Dedifferentiated amniotic fluid mesenchymal stem cell (primary cell): Measurements from ENCODE around the gene CD9.
"Not testable (repeated sequence)": the region's sequence is repeated elsewhere in the genome, so short reads cannot be mapped to it uniquely, and the experiment has no call there.

Experiments used
- DNase-seq: peaks from one replicate; pipeline ENCODE4 v3.0.0-alpha.2; 2016; ENCODE audit errors: extremely low spot score

The CD9 gene

DNA sequence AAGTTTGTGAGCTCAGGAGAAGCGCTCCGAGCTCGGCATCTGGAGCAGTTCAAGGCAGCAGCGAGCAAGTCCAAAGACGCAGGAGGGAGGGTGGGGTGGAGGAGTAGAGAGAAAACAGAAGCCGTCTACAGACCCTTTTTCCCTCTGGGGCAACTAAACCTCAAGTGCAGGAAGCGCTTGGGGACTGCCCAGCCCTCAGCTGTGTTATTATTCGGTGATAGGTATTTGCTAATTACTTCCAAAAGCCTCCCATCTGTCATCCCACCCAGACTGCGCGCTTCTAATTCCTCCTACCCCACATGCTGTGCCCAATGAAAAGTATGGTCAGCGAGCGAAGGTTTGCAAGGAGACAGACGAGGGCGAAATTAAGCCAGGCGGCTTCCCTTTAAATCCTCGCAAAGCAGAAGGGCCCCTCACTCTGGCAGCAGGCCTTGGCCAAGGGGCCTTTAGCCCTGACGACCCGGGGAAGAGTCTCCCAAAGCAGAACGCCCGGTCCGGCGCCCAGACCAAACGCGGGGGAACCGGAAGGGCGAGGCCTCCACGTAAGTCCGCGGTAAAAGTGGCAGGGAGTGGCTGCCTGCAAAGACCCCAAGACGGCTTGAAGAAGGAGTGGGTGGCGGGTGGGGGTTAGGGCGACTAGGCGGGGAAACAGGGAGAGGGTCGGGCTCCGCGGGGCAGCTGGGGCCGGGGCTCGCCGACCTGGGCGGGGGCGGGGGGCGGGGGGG lies 507 bp upstream of the CD9 start:
- DNase-seq: no peak

DNA sequence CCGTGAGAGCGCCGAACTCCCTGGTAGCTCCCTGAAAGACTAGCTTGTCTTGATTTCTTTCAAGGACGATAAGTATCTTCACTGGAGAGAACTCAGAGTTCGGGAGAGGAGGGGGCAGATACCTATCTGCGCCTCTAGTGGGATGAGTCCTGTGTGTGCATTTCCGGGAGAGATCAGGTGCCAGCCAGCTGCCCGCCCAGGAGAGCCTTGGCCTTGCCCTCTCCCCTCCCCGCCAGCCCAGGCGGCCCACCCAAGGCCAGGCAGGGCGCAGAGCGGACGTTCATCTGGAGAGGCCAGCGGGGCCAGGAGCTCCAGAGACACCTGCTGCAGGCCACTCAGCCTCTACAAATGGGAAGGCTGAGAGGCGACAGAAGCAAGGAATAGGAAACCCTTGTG lies 1.0 kb downstream of the CD9 start:
- no peak for DNase-seq

DNA sequence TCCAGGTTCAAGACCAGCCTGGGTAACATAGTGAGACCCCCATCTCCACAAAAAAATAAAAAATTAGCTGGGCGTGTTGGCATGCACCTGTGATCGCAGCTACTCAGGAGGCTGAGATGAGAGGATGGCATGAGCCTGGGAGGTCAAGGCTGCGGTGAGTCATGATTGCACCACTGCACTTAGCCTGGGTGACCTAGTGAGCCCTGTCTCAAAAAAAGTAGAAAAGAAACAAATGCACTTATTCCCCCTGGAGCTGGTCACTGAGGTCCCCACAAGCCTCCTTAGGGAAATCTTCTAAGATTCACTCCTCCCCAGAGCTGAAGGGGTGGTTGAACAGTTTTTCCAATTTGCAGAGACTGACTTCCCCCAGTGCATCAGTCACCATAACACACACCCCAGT lies 1.6 kb downstream of the CD9 start:
- no peak for DNase-seq

DNA sequence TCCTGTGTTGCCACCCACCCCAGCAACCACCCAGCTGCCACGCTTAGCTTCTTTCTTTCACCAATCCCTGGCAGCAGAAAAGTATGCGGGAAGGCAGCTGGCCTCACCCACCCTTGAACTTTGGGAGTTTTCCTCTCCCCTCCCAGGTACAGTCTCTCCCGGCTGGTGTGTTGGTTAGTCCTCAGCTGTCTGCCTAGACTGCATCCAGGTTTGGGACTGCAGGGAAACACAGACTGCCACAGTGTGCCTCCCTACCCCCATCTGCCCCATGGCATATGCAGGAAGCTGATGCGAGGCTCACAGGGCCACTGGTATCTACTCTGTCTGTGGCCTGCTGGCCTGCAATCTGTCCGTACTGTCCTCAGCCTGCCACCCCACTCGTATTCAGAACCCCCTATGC lies 2.1 kb downstream of the CD9 start:
- DNase-seq: no peak

DNA sequence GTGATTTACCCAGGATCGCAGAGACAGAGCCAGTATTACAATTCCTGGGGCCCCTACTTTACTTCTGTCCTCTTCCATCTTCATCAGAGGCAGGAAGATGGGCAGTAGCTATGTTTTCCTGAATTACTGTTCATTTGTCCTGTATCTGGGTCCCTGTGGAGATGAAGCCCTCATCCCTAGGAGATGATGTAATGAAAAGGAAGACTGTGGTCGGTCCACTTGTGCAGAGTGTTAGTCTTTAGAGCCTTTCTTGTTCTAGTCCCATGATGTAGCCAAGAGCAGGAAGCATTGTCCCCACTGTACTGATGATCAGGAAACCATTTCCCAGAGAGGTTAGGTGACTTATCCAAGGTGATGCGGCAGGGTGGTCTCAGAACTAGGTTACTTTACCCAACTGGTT lies 2.6 kb downstream of the CD9 start:
- DNase-seq: no peak

DNA sequence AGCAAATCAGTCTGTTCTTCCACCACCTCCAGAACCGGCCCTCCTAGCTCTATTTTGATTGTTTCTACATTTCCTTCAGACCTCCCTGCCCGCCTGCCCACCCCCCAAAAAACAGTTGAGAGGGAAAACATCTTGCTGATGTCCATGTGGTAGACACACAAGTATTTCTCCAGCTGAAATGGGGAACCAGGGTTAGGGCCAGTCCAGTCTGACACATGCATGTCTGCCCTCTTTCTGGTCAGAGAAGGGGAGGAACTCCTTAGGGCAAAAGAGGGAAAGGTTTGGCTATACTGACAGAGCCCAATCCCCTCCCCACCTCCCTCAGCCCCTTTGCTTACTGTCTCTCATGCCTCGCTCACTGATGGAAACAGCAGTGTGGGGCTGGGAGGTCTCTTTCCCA lies 3.4 kb downstream of the CD9 start:
- no peak for DNase-seq

DNA sequence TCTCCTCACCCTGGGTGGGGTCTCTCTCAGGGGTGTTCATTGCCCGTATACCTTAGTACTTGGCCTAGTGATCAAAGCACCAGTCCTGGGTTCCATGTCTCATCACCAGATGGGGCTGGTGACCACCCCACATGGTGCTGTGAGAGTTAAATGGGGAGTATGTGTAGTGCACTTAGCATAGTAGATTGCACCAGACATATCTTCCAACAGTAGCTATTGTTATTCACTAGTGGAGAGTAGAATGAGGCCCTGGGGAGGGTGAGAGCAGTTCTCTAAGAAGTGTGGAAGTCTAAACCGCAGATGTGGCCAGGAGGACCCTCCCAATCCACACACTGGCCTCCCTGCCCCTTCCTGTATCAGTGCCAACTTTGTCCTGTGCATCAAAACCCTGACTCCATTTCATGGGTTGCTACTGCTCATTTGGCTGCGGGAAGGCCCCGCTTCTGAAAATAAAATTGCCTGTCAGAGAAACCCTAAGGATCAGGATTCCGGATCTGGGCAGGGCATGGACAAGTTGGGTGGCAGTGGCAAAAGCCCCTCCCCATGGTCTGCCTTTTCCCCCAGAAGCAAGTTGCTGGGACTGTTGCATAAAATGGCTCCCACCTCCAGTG lies 4.4 kb downstream of the CD9 start:
- DNase-seq: no peak

DNA sequence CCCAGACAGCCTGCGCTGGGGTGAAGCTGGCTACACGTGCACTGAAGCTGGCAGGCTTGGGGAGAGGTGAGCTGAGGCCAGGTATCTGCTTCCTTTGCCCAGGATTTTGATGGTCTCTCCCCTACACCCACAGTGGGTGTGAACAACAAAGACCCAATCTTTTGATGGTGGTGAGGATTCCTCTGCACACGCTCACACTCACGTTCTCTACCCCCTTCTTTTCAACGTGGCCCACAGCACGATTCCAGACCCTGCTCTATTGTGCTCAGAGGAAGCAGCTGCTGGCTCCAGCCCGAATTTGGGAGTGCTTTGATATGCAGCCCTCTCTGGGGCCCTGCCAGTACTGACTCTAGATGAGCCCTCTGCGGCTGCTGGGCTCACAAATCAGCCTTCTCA lies 4.9 kb downstream of the CD9 start:
- DNase-seq: no peak

DNA sequence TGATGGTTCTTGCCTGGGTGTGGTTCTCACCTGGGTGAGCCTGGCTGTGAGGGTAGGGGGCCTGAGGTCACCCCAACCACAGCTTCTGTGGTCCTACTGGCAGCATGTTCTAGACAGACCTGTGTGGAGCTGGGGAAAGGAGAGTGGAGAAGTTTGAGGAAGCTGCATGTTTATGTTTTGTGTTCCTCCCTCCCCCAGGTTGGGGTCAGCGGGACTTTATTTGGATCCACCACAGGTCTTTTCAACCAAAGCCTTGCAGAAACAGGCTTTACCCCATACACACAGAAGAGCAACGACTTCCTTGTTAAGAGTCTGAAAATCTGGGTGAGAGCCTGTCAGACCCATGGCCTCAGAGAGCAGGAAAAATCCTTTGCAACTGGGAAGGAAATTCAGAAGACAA lies 5.6 kb downstream of the CD9 start:
- DNase-seq: no peak

DNA sequence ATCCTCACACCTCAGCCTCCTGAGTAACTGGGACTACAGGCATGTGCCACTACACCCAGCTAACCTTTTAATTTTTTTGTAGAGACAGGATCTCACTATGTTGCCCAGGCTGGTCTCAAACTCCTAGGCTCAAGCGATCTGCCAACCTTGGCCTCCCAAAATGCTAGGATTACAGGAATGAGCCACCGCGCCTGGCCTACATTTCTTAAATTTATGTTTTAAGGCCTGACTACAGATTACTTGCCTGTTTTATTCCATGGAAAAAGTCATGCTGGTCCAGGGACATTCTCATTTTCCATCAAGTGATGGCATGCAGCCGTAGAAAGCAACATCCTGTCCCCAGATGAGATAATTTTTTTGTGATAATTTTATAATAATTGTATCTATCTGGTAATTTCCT lies 6.1 kb downstream of the CD9 start:
- DNase-seq: no peak

DNA sequence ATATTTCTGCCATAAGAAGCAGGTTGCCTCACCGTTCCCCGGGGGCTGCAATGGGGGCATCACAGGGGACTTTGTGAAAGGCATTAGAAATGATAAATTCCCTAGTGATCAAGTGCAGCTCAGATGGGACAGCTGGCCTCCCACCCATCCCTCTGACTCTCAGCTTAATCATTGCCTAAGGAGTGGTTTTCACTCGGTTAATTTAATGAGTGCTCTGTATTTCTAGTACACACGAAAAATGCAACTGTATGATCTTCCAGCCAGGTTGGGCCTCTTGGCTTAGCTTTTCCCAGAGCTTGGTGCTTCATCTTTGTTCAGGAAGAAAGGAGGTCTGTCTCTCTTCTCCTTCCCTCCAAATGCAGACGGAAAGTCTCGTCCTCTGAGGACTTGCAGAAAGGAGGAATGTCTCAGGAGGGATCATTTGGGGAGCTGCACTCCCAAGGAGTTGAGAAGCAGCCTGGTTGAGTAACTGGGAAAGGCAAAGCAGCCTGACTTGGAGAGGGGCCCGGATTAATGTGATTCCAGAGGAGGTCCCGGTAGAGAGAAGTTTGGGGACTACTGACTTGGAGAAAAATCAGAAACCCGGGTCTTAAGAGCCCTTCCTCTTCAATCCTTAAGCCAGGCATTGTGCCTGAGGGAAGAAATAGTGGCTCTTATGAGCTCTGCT lies 7.2 kb downstream of the CD9 start:
- DNase-seq: no peak

DNA sequence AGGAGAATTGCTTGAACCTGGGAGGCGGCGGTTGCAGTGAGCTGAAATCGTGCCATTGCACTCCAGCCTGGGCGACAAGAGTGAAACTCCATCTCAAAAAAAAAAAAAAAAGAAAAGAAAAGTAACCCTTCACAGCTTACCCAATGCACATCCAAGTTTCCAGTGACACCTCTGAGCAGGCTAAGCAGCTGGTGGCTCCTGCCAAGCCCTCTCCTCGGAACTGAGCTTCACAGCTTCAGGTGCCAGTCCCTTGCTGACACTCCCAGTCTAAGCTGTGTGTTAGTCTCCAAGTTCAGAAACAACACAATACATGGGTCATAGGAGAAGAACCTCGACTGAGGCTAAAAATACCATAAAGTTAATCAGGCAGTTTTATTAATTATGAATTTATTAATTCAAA lies 7.9 kb downstream of the CD9 start:
- DNase-seq: no peak

DNA sequence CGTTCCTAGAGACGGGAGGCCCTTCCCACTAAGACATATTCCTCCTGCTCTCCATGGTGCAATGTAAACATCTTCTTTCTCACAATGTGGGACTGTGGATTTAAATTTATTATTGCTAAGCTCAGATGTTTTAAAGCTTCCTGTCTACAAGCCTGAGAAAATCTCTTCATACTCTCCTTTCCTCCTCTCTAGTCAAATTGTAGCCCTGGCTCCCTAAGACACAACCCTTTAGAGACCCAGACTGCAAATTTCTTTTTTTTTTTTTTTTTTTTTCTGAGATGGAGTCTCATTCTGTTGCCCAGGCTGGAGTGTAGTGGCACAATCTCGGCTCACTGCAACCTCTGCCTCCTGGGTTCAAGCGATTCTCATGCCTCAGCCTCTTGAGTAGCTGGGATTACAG lies 9.2 kb downstream of the CD9 start:
- not testable (repeated sequence) for DNase-seq

DNA sequence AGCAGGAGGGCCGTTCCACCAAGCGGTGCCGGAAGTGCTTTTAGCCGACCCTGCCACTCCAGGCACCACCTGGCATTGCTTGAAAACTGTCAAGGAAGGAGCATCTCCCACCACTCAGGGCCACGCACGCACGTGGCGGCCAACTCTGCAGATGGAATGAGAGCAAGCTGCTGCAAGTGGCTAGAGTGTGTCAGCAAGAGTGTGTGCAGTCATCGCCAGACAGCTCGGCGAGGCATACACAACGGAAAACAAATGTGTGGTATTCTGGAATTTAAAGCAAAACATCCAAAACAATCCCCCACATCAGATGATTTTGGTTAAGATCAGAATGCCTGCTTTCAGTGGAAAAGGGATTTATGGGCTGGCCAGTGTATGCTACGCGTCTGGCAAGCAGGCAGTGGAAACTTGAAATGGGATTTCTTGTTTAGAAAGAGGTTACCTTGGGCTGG lies 11.2 kb downstream of the CD9 start:
- peak; percentile 81 for DNase-seq

DNA sequence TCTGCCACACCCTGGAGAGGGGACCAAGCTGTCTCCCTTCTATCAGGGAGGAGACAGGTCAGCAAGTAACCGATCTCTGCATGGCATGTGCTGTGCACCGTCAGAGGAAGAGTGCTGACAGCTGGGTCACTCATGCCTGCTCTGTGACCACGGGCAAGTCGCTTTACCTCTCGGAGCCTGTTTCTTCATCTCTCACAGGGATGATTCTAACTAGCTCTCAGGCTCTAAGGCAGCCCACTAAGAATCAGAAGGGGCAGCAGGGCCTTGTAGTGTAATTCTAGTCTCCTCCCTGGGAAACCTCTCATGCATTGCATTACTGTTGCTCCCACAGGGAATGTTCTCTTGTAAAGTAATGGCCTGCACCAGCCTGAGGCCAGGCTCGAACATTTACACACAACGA lies 11.9 kb downstream of the CD9 start:
- no peak for DNase-seq

DNA sequence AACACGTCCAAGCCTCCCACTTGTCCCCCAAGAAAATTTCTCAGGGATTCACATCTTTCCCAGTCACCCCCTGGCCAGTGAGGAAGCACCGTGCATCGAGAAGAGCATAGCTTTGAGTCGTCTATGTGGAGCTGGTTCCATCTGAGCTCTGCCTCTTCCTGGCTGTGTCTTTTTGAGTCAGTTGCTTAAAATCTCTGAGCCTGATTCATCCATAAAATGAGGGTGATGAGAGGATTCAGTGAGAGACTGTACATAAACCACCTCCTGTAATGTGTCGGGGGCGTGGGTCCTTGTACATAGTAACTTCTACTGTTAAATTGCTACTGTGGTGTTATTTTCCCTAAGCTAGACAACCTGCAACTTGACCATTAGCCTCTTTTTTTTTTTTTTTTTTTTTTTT lies 13.8 kb downstream of the CD9 start:
- no peak for DNase-seq

DNA sequence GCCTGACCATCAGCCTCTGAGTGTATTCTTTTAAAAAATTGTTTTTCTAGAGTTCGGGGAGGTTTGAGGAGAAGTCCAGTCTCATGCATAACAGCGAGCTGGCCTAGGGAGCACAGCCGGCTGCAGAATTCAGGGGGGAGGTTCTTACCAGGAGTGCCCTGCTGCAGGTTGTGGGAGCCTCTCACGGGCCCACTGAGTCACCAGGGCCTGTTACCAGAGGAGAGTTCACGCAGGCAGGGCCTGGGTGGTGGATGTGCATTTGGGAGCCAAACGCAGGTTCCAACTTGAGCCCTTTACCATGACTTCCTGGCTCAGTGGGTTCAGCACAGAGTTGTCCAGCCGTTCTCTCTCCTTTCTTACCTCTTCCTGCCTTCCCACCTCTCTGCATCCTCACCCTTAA lies 14.4 kb downstream of the CD9 start:
- no peak for DNase-seq

DNA sequence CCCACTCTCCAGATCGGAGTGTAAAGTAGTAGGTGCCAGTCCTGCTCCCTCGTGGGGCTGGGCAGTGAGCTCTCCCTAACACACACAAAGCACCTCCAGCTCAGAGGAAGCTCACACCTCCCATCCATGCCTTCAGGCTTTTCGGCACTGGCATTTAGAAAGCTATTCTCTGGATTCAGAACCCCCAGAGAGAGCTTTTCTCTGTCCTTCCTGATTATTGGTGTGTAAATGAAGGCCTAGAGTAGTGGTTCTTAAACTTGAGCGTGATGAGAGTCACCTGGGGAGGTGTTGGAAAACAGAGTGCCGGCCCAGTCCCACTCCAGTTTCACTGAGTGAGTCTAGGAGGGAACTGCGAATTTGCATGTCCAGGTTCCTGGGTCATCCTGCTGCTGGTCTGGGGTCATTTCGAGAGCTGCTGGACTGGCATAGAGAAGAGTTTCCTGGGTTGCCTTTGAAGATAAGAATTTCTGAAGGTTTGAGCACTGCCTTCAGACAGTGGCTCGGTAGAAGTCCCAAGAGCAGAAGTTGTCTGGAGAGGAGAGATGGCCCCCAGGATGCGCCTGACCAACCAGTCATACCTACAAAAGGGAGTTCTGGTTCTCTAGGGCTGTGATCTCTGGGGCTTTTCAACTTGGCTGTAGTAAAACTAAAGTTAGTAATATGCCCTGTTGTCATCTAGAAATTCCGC lies 15.1 kb downstream of the CD9 start:
- DNase-seq: no peak

DNA sequence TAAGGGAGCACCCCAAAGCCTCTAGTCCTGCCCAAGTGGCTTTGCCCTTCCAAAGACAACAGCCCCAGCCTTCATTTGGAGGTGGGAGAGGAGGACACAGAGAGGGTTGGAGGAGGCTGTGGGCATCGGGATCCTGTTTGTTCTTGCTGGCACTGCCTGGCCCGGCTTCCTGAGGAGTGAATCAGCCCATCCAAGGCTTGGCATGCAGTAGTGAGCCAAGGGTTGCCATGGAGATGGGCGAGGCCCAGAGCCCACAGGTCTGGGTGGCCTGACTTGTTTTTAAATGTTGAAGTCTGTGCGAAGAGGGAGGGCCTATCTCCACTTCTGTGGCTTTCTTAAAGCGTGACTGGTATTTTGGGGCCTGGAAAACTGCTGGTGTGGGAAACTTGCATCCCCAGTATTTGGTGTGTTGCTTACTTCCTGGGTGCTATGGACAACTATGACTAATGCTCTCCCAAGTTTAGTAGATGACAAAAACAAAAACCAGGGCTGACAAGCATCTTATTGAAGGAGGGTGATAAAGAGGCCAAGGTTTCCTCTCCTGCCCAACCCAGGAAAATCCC lies 15.8 kb downstream of the CD9 start:
- peak; percentile 96 for DNase-seq

DNA sequence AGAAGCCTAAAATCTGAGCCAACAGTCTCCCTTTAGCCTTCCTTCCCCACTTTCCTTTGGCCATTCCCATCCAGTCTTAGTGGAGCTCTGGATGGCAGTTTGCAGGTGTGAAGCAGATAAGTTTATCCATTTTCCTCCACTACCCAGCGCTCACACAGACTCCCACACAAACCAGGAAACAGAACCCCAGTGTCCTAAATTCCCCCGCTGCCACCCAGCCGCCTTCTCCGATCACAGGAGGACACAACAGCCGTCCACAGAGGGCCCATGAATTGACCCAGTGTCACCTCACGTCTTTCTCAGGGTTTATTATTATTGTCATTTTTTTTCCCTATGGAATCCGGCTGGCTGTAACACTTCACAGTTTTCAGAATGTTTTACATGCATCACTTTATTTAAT lies 16.4 kb downstream of the CD9 start:
- DNase-seq: no peak

DNA sequence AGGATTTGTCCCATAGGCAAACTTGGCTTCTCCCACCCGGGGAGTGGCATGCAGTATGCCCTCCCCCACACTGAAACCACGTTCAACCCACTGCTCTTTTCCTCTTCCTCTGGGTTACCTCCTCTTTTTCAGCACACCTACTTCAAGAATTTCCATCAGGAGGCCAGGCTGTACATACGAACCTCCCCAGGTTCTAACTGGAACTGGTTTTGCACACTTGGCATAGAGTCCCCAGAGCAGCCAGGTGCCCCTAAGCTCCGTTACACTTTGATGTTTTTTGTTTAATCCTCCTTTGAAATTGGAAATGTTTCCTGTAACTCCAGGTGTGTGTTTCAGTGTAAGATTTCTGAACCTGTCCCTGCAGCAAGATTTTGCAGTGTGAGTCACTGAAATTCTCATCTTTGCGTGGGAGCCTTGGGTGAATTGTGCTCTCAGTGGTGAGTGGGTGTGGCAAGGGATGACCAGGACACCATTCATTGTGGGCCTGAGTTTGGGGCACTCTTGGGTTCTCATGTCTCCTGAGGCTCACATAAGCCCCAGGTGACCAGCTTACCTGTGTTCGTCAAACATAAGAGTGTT lies 18.2 kb downstream of the CD9 start:
- no peak for DNase-seq

DNA sequence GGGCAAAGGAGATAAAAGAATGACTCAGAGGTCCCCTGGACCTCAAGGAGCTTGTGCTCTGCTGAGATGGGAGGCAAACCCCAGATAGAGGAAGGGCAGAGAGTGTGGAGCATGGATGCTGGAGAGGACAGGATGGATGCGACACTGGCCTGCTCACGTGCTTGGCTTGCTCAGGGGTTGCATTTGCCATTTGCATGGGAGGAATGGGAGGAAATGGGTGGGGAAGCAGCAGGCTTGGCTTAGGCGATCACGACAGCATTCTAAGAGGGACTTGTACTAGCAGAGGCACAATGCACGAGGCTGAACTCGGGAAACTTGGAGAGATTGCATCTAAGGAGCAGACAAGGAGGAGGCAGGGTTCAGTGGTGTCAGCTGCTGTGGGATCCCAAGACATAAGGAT lies 19.8 kb downstream of the CD9 start:
- no peak for DNase-seq
